ENCODE measurements around the gene DNAAF5. TPM values are rescaled to one million over a fixed set of nuclear protein-coding genes. Genes with fewer than 3 reads are reported as not detected.
A peak's percentile ranks its signal among the peaks of the same experiment; 100 is the strongest.

The DNAAF5 gene
- total and polyA plus RNA-seq, 9 of the 15 experiments (the other 6 are each of a cell fraction or from before 2014, with no cell fraction given): 3.1 to 69.7 (median 19.1) TPM

DNA sequence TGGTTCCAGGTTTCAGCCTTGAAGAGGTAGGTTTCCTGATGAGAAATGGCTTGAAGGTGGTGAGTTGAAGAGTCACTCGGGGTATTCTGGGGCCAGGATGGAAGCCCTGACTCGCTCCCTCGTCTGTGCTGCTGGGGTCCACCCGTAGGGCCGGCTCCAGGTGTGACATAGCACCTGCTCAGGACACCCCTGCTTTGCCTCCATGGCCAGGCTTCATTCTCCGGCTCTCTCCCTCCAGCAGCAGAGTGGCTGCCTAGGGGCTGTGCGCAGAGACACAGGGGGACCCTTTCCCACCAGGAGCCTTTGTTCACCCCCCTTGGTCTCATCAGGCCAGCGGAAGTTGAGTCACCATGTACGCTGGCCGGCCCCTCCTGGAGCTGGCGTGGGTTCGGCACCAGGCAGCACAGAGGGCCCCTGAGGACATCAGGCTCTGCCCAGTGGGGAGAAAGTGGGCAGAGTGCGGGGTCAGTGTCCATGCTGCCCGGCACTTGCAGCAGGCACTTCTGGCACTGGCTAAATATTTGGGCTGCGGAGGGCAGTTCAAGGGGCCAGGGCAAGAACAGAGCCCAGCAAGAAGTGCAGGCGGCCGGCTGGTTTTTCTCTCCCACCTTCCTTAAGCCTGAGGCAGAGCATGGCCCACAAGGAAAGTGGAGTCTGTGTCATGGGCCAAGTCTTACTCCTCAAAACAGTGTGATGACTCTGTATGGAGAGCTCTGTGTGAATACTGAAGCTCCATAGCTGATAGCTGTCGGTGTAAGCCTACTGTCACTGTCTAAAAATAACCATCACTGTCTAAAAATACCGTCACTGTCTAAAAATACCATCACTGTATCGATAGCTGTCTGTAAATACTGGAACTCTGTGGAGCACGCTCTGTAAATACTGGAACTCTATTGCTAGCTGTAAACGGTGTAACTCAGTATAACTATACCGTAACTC lies 4.3 kb downstream of the DNAAF5 start (continued):
- TF ChIP-seq, protein P1, sequence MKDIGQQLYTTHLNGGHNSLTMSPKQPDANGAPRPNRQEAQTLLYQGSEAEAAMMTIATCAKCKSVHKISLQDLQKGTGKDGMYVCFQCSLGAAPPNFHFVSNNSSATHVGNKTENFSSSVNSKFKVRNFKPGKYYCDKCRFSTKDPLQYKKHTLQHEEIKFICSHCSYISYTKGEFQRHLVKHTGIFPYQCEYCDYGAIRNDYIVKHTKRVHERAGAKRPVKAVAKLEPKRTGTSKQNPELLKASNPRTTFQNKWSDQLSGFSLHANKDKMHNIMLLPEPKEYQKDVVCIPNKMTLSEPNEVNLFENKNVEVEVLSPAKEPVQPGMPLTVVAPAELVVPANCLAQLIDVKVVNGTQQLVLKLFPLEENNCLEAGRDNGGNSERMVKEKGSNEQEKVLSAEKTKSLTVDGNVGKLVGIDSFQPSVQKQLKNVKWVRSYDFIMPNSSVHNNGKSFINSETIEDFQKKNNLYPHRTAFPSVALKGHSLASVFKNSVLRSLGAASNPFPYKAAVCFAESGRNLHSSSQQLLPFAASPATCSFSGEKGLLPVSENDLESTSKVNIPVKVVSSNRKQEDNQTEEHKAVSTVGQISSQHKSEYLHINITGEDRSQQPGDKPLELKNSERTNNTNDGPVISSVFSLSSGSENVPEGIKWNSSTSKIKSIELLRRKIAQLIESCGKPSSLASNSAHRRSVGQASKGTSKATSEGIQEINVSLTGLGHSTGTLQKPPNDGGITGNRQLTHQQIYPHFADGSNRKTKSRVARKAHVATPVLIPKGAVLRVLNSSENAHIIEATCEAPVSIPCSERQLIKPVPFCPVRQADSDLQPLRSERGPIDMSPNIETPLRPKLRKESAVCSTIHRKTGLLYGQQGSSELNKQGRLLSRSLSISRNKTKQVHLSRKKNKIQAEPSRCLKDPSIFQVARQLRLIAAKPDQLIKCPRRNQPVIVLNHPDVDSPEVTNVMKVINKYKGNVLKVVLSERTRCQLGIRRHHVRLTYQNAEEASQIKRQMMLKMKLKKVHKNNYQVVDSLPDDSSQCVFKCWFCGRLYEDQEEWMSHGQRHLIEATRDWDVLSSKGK (CRISPR knock-in tag; IDR thresholded peaks at IDR 0.05): no peak
- TF ChIP-seq ZNF143 (CRISPR knock-in tag; IDR thresholded peaks at IDR 0.05) (no peak), MEF2D (tag; conservative IDR thresholded peaks at IDR 0.05; ENCODE audit: low read depth) (peak; percentile 94)
- TF ChIP-seq, protein P2, sequence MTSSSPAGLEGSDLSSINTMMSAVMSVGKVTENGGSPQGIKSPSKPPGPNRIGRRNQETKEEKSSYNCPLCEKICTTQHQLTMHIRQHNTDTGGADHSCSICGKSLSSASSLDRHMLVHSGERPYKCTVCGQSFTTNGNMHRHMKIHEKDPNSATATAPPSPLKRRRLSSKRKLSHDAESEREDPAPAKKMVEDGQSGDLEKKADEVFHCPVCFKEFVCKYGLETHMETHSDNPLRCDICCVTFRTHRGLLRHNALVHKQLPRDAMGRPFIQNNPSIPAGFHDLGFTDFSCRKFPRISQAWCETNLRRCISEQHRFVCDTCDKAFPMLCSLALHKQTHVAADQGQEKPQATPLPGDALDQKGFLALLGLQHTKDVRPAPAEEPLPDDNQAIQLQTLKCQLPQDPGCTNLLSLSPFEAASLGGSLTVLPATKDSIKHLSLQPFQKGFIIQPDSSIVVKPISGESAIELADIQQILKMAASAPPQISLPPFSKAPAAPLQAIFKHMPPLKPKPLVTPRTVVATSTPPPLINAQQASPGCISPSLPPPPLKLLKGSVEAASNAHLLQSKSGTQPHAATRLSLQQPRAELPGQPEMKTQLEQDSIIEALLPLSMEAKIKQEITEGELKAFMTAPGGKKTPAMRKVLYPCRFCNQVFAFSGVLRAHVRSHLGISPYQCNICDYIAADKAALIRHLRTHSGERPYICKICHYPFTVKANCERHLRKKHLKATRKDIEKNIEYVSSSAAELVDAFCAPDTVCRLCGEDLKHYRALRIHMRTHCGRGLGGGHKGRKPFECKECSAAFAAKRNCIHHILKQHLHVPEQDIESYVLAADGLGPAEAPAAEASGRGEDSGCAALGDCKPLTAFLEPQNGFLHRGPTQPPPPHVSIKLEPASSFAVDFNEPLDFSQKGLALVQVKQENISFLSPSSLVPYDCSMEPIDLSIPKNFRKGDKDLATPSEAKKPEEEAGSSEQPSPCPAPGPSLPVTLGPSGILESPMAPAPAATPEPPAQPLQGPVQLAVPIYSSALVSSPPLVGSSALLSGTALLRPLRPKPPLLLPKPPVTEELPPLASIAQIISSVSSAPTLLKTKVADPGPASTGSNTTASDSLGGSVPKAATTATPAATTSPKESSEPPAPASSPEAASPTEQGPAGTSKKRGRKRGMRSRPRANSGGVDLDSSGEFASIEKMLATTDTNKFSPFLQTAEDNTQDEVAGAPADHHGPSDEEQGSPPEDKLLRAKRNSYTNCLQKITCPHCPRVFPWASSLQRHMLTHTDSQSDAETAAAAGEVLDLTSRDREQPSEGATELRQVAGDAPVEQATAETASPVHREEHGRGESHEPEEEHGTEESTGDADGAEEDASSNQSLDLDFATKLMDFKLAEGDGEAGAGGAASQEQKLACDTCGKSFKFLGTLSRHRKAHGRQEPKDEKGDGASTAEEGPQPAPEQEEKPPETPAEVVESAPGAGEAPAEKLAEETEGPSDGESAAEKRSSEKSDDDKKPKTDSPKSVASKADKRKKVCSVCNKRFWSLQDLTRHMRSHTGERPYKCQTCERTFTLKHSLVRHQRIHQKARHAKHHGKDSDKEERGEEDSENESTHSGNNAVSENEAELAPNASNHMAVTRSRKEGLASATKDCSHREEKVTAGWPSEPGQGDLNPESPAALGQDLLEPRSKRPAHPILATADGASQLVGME (CRISPR knock-in tag; IDR thresholded peaks at IDR 0.05): no peak
- TF ChIP-seq, protein P3, sequence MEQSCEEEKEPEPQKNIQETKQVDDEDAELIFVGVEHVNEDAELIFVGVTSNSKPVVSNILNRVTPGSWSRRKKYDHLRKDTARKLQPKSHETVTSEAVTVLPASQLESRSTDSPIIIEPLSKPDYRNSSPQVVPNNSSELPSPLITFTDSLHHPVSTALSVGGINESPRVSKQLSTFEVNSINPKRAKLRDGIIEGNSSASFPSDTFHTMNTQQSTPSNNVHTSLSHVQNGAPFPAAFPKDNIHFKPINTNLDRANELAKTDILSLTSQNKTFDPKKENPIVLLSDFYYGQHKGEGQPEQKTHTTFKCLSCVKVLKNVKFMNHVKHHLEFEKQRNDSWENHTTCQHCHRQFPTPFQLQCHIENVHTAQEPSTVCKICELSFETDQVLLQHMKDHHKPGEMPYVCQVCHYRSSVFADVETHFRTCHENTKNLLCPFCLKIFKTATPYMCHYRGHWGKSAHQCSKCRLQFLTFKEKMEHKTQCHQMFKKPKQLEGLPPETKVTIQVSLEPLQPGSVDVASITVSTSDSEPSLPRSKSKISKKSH (CRISPR knock-in tag; IDR thresholded peaks at IDR 0.05): no peak
- TF ChIP-seq, protein P4, sequence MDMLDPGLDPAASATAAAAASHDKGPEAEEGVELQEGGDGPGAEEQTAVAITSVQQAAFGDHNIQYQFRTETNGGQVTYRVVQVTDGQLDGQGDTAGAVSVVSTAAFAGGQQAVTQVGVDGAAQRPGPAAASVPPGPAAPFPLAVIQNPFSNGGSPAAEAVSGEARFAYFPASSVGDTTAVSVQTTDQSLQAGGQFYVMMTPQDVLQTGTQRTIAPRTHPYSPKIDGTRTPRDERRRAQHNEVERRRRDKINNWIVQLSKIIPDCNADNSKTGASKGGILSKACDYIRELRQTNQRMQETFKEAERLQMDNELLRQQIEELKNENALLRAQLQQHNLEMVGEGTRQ (CRISPR knock-in tag; IDR thresholded peaks at IDR 0.05): no peak

All from K562 (cell line).